ENCODE data around the gene SNCB.

Gene SNCB

GRCh38 chr5:176658817-176659511, 28.6 kb upstream of the SNCB start:
- H3K36me3 ChIP-seq = peaks cover 0 to 38% (median 30%) of the 10 kb centered on the region in 11 experiments; a peak in 20 of 22 replicates
- peak overlapping the region; percentile 88 to 100 (median 97) for H3K4me2 ChIP-seq
- peak overlapping the region; percentile 0 to 63 (median 44); a peak in 17 of 20 replicates for H3K4me3 ChIP-seq
- peak overlapping the region in 8 of 11 experiments; percentile 17 to 77 (median 52); a peak in 13 of 22 replicates for H3K27ac ChIP-seq
- H4K20me1 ChIP-seq = peaks cover 17 to 82% (median 41%) of the 10 kb centered on the region in 11 experiments; a peak in 19 of 22 replicates
- H3K4me1 ChIP-seq = peaks cover 15 to 70% (median 45%) of the 10 kb centered on the region in 10 experiments
- H3K9me3 ChIP-seq (replicated peaks in 1 of 11) = no peaks in the 10 kb centered on the region
- H3K27me3 ChIP-seq = 0 out of 22 replicates have a peak, but pooled peaks cover 0 to 3% (median 0%) of the 10 kb centered on the region in 11 experiments
- H3K9ac ChIP-seq = peak overlapping the region in 10 of 11 experiments; percentile 13 to 68 (median 50); a peak in 15 of 22 replicates
- TF ChIP-seq Cebpa-rat (IDR thresholded peaks at IDR 0.05) = peak in 2 of 11 experiments; percentile 22 to 29; a peak in 1 of 22 replicates

- Histone ChIP-seq H3K27me3 (0 out of 22 replicates have a peak, but pooled peaks cover 0 to 3% (median 0%) of the 10 kb centered on the region in 11 experiments), H3K36me3 (peaks cover 0 to 44% (median 39%) of the 10 kb centered on the region in 11 experiments; a peak in 20 of 22 replicates), H4K20me1 (peaks cover 25 to 85% (median 49%) of the 10 kb centered on the region in 11 experiments; a peak in 21 of 22 replicates), H3K9me3 (replicated peaks in 1 of 11) (no peaks in the 10 kb centered on the region), H3K4me2 (peak overlapping the region; percentile 88 to 100 (median 97)), H3K4me3 (peak overlapping the region in 6 of 10 experiments; percentile 42 to 63 (median 50); a peak in 9 of 20 replicates), H3K27ac (peak overlapping the region in 7 of 11 experiments; percentile 39 to 77 (median 55); a peak in 11 of 22 replicates), H3K4me1 (peaks cover 19 to 79% (median 54%) of the 10 kb centered on the region in 10 experiments), H3K9ac (peak overlapping the region in 8 of 11 experiments; percentile 21 to 68 (median 57); a peak in 11 of 22 replicates)
- no peak for TF ChIP-seq Cebpa-rat (IDR thresholded peaks at IDR 0.05)
These were observed 27.8 kb upstream of the SNCB start for GRCh38 chr5:176658007-176658599.

- H3K4me2 ChIP-seq = no peak overlapping the region
- H3K9ac ChIP-seq = 0 out of 22 replicates have a peak overlapping the region, but pooled peaks of 1 of the 11 experiments have one; percentile 28
- no peak for TF ChIP-seq Cebpa-rat (IDR thresholded peaks at IDR 0.05)
- H3K27ac ChIP-seq = no peak overlapping the region
- peaks cover 33 to 84% (median 66%) of the 10 kb centered on the region in 10 experiments for H3K4me1 ChIP-seq
- peaks cover 40 to 88% (median 65%) of the 10 kb centered on the region in 11 experiments; a peak in 21 of 22 replicates for H4K20me1 ChIP-seq
- no peaks in the 10 kb centered on the region for H3K9me3 ChIP-seq (replicated peaks in 1 of 11)
- H3K4me3 ChIP-seq = no peak overlapping the region
- H3K27me3 ChIP-seq = peaks cover 0 to under 1% (median 0%) of the 10 kb centered on the region in 11 experiments; a peak in 1 of 22 replicates
- peaks cover 0 to 54% (median 42%) of the 10 kb centered on the region in 11 experiments; a peak in 20 of 22 replicates for H3K36me3 ChIP-seq
These were observed 26.2 kb upstream of the SNCB start for GRCh38 chr5:176656467-176656990.

- H3K9ac ChIP-seq = no peak overlapping the region
- peaks cover 50 to 86% (median 70%) of the 10 kb centered on the region in 10 experiments for H3K4me1 ChIP-seq
- peaks cover 0 to 10% (median 0%) of the 10 kb centered on the region in 11 experiments; a peak in 1 of 22 replicates for H3K27me3 ChIP-seq
- no peak for TF ChIP-seq Cebpa-rat (IDR thresholded peaks at IDR 0.05)
- H3K4me2 ChIP-seq = peak overlapping the region in 4 of 11 experiments; percentile 98 to 100 (median 99); a peak in 3 of 22 replicates
- H4K20me1 ChIP-seq = peaks cover 44 to 95% (median 78%) of the 10 kb centered on the region in 11 experiments; a peak in 21 of 22 replicates
- H3K9me3 ChIP-seq (replicated peaks in 1 of 11) = no peaks in the 10 kb centered on the region
- peaks cover 0 to 54% (median 42%) of the 10 kb centered on the region in 11 experiments; a peak in 20 of 22 replicates for H3K36me3 ChIP-seq
- no peak overlapping the region for H3K27ac ChIP-seq
- no peak overlapping the region for H3K4me3 ChIP-seq
These were observed 24.5 kb upstream of the SNCB start for GRCh38 chr5:176654856-176655255.

- peak overlapping the region; percentile 35 to 100 (median 99); a peak in 20 of 22 replicates for H3K4me2 ChIP-seq
- H3K4me1 ChIP-seq = peaks cover 53 to 87% (median 72%) of the 10 kb centered on the region in 10 experiments
- peaks cover 39 to 98% (median 83%) of the 10 kb centered on the region in 11 experiments; a peak in 21 of 22 replicates for H4K20me1 ChIP-seq
- peaks cover 0 to 10% (median 0%) of the 10 kb centered on the region in 11 experiments; a peak in 1 of 22 replicates for H3K27me3 ChIP-seq
- no peak overlapping the region for H3K27ac ChIP-seq
- H3K4me3 ChIP-seq = no peak overlapping the region
- H3K36me3 ChIP-seq = peaks cover 0 to 54% (median 42%) of the 10 kb centered on the region in 11 experiments; a peak in 20 of 22 replicates
- TF ChIP-seq Cebpa-rat (IDR thresholded peaks at IDR 0.05) = no peak
- H3K9ac ChIP-seq = peak overlapping the region in 2 of 11 experiments; percentile 16 to 28; a peak in 1 of 22 replicates
- H3K9me3 ChIP-seq (replicated peaks in 1 of 11) = no peaks in the 10 kb centered on the region
These were observed 23.4 kb upstream of the SNCB start for GRCh38 chr5:176653401-176654385.

GRCh38 chr5:176652136-176652535, 21.8 kb upstream of the SNCB start:
- Histone ChIP-seq H3K9ac (peak overlapping the region in 6 of 11 experiments; percentile 35 to 69 (median 60); a peak in 9 of 22 replicates), H3K4me1 (peaks cover 55 to 88% (median 71%) of the 10 kb centered on the region in 10 experiments), H4K20me1 (peaks cover 33 to 92% (median 81%) of the 10 kb centered on the region in 11 experiments; a peak in 20 of 22 replicates), H3K4me3 (peak overlapping the region in 6 of 10 experiments; percentile 21 to 56 (median 46); a peak in 8 of 20 replicates), H3K36me3 (peaks cover 0 to 49% (median 37%) of the 10 kb centered on the region in 11 experiments; a peak in 20 of 22 replicates), H3K27ac (peak overlapping the region in 4 of 11 experiments; percentile 53 to 68 (median 58); a peak in 6 of 22 replicates), H3K9me3 (replicated peaks in 1 of 11) (no peaks in the 10 kb centered on the region), H3K4me2 (peak overlapping the region; percentile 95 to 100 (median 99)), H3K27me3 (peaks cover 0 to 10% (median 0%) of the 10 kb centered on the region in 11 experiments; a peak in 1 of 22 replicates)
- TF ChIP-seq Cebpa-rat (IDR thresholded peaks at IDR 0.05) = no peak

- peaks cover 58 to 92% (median 75%) of the 10 kb centered on the region in 10 experiments for H3K4me1 ChIP-seq
- peaks cover 32 to 86% (median 75%) of the 10 kb centered on the region in 11 experiments; a peak in 20 of 22 replicates for H4K20me1 ChIP-seq
- H3K9me3 ChIP-seq (replicated peaks in 1 of 11) = no peaks in the 10 kb centered on the region
- TF ChIP-seq Cebpa-rat (IDR thresholded peaks at IDR 0.05) = no peak
- peak overlapping the region in 9 of 11 experiments; percentile 9 to 69 (median 39); a peak in 18 of 22 replicates for H3K9ac ChIP-seq
- peaks cover 0 to 43% (median 30%) of the 10 kb centered on the region in 11 experiments; a peak in 19 of 22 replicates for H3K36me3 ChIP-seq
- H3K4me2 ChIP-seq = peak overlapping the region; percentile 95 to 100 (median 99)
- H3K27ac ChIP-seq = peak overlapping the region in 5 of 11 experiments; percentile 17 to 62 (median 52); a peak in 8 of 22 replicates
- peaks cover 0 to 10% (median 0%) of the 10 kb centered on the region in 11 experiments; a peak in 1 of 22 replicates for H3K27me3 ChIP-seq
- peak overlapping the region in 7 of 10 experiments; percentile 31 to 56 (median 41); a peak in 13 of 20 replicates for H3K4me3 ChIP-seq
These were observed 21.2 kb upstream of the SNCB start for GRCh38 chr5:176651472-176651980.

Data from BLaER1 treated with 17β-estradiol and CSF1 and Interleukin-3, amounts not matched to agents 10 nM and 100 nM (cell line).